Esophagus muscularis mucosa (tissue), 4 donors: Measurements from ENCODE around the gene ZBED1. TPM values are rescaled to one million over a fixed set of nuclear protein-coding genes. Genes with fewer than 3 reads are reported as not detected.
"Not testable (repeated sequence)": the region's sequence is repeated elsewhere in the genome, so short reads cannot be mapped to it uniquely, and the experiment has no call there.

Experiments used
- DNase-seq: peaks from one replicate; pipeline ENCODE4 v3.0.0-alpha.2; 2017; ENCODE audit errors: extremely low spot score
- H3K27ac ChIP-seq, 4 donors: fragments of 200-600 bp; sonication (generic); replicated peaks in 1 of 4; 1 replicate in 3 of 4; 2 replicates in 1 of 4; pipeline ENCODE4 v1.5.1; 2016 to 2019; ENCODE audit warnings: mild to moderate bottlenecking in 1 of 4
- H3K27me3 ChIP-seq, 4 donors: fragments of 200-600 bp; sonication (generic); one replicate each; pipeline versions ENCODE4 v1.5.1 to v1.6.0; 2016 to 2019
- H3K36me3 ChIP-seq, 4 donors: fragments of 200-600 bp; sonication (generic); one replicate each; pipeline ENCODE4 v1.5.1; 2016 to 2019
- H3K4me1 ChIP-seq, 4 donors: fragments of 200-600 bp; sonication (generic); one replicate each; pipeline ENCODE4 v1.5.1; 2016 to 2019
- H3K4me3 ChIP-seq, 4 donors: fragments of 200-600 bp; sonication (generic); 1 replicate in 2 of 4; 2 replicates in 2 of 4; pipeline ENCODE4 v1.5.1; 2016 to 2019; ENCODE audit warnings: mild to moderate bottlenecking in 4 of 4, moderate library complexity in 1 of 4
- H3K9me3 ChIP-seq, 4 donors: fragments of 200-600 bp; sonication (generic); 1 replicate in 3 of 4; 2 replicates in 1 of 4; pipeline ENCODE4 v1.5.1; 2016 to 2019
- CTCF ChIP-seq, 3 experiments: fragments of 200-600 bp in 2 of 3; fragments of 450-650 bp in 1 of 3; sonication (generic) in 2 of 3; IDR thresholded peaks; one replicate each; pipeline ENCODE4 v1.5.1; 2017 to 2019; ENCODE audit warnings: antibody characterized with exemption in 3 of 3, mild to moderate bottlenecking in 2 of 3, moderate library complexity in 1 of 3
- EP300 ChIP-seq: sonication (generic); formaldehyde crosslinking; IDR thresholded peaks from one replicate; pipeline ENCODE4 v1.6.1; 2017; ENCODE audit warnings: antibody characterized with exemption
- POLR2A ChIP-seq: fragments of 450-650 bp; IDR thresholded peaks from one replicate; pipeline ENCODE4 v1.6.1; 2017; ENCODE audit warnings: antibody characterized with exemption, moderate library complexity, mild to moderate bottlenecking, low read depth
- POLR2AphosphoS5 ChIP-seq, 2 donors: sonication (generic); formaldehyde crosslinking; IDR thresholded peaks; one replicate each; pipeline ENCODE4 v1.6.1; 2017; ENCODE audit warnings: antibody characterized with exemption in 2 of 2
- WGBS: methylation state at CpG from one replicate; pipeline ENCODE4 v1.1.5; 2018; 5-methylcytosine and 5-hydroxymethylcytosine counted together
- intact Hi-C: fragments of 100-400 bp; cut with DNase I; formaldehyde crosslinking; loops from one replicate; pipeline ENCODE4 v1.15.1; 2023
- total RNA-seq, 4 donors: library from RNA; depleted of rRNA; stranded (reverse); fragments of >200 nt; gene quantifications; one replicate each; pipeline versions ENCODE4 v1.1.0 to v1.2.1, GENCODE V29; 2016

Gene ZBED1
- total RNA-seq, 4 donors from 2014 or later: 32.8 to 44.8 (median 39.5) TPM

DNA sequence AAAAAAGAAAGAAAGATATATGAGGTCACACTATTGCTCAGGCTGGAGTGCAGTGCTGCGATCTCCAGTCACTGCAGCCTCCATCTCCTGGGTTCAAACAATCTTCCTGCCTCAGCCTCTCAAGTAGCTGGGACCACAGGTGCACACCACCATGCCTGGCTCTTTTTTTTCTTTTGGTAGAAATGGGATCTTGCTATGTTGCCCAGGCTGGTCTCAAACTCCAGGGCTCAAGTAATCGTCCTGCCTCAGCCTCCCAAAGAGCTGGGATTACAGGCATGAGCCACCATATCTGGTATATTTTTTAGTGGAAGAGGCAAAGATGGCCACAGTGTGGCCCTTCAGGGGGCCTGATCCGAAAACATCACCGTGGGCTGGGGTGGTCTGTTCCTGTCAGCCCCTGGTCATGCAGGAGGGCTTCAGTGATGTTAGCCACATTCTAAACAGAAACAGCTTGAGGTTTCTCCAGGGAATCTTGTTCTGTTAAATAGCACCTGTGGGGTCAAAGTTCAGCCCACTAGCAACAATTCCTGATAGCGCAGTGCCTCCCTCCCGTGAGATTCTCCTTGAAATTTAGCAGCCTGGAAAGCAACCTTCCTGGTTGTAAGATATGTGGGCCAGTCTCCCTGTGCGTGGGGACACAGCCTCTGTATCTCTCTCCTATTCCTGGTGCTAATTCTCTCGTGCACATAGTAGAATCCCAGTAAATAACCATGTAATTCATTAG, 7.3 kb upstream of the ZBED1 start:
- H3K27ac ChIP-seq: no peak overlapping the region
- H3K4me3 ChIP-seq: no peak overlapping the region
- intact Hi-C loops: loop anchor here (10.0 kb wide), 1 partner anchor 1053 kb away; the partner anchor contains the start of gene ASMTL
- TF ChIP-seq CTCF (IDR thresholded peaks at IDR 0.05) (no peak), POLR2A (no peak), POLR2AphosphoS5 (IDR thresholded peaks at IDR 0.05) (no peak), EP300 (no peak)
- no peaks in the 10 kb centered on the region for H3K27me3 ChIP-seq
- WGBS: 69% methylated on average over 8 of the region's 8 CpGs
- no peak for DNase-seq
- H3K4me1 ChIP-seq: no peaks in the 10 kb centered on the region
- no peaks in the 10 kb centered on the region for H3K36me3 ChIP-seq
- no peaks in the 10 kb centered on the region for H3K9me3 ChIP-seq

- Histone ChIP-seq H3K4me3 (no peak overlapping the region), H3K27ac (no peak overlapping the region), H3K4me1 (no peaks in the 10 kb centered on the region), H3K27me3 (no peaks in the 10 kb centered on the region), H3K36me3 (no peaks in the 10 kb centered on the region), H3K9me3 (no peaks in the 10 kb centered on the region)
- WGBS: 86% methylated on average over 3 of the region's 3 CpGs
- intact Hi-C loops: loop anchor here (10.0 kb wide), 1 partner anchor 1052 kb away; the partner anchor contains the start of gene ASMTL
- DNase-seq: no peak
- TF ChIP-seq EP300: no peak
- TF ChIP-seq POLR2A: no peak
- TF ChIP-seq CTCF (IDR thresholded peaks at IDR 0.05): no peak
- no peak for TF ChIP-seq POLR2AphosphoS5 (IDR thresholded peaks at IDR 0.05)
Observed at GRCh38 chrX:2507196-2507595, 6.4 kb upstream of the ZBED1 start.

- not testable (repeated sequence) for H3K36me3 ChIP-seq, H3K9me3 ChIP-seq, H3K27ac ChIP-seq, DNase-seq, H3K27me3 ChIP-seq, H3K4me3 ChIP-seq, H3K4me1 ChIP-seq
- intact Hi-C loops: loop anchor here (10.0 kb wide), 1 partner anchor 1051 kb away; the partner anchor contains the start of gene ASMTL
- 96% methylated on average over 8 of the region's 8 CpGs for WGBS
Observed at GRCh38 chrX:2505341-2505740, 4.6 kb upstream of the ZBED1 start.

GRCh38 chrX:2504706-2505332, 4.0 kb upstream of the ZBED1 start:
- Histone ChIP-seq H3K27me3 (no peaks in the 10 kb centered on the region), H3K4me3 (no peak overlapping the region), H3K4me1 (peaks cover 0 to 13% (median 8%) of the 10 kb centered on the region in 4 donors), H3K36me3 (no peaks in the 10 kb centered on the region), H3K27ac (no peak overlapping the region), H3K9me3 (no peaks in the 10 kb centered on the region)
- TF ChIP-seq EP300: no peak
- no peak for TF ChIP-seq POLR2A
- TF ChIP-seq POLR2AphosphoS5 (IDR thresholded peaks at IDR 0.05): no peak
- no peak for TF ChIP-seq CTCF (IDR thresholded peaks at IDR 0.05)
- intact Hi-C loops: loop anchor here (5.0 to 10.0 kb wide), 2 partner anchors 178 to 1050 kb away; partner anchors contain the start of gene ASMTL
- DNase-seq: no peak
- WGBS: 79% methylated on average over 5 of the region's 7 CpGs

DNA sequence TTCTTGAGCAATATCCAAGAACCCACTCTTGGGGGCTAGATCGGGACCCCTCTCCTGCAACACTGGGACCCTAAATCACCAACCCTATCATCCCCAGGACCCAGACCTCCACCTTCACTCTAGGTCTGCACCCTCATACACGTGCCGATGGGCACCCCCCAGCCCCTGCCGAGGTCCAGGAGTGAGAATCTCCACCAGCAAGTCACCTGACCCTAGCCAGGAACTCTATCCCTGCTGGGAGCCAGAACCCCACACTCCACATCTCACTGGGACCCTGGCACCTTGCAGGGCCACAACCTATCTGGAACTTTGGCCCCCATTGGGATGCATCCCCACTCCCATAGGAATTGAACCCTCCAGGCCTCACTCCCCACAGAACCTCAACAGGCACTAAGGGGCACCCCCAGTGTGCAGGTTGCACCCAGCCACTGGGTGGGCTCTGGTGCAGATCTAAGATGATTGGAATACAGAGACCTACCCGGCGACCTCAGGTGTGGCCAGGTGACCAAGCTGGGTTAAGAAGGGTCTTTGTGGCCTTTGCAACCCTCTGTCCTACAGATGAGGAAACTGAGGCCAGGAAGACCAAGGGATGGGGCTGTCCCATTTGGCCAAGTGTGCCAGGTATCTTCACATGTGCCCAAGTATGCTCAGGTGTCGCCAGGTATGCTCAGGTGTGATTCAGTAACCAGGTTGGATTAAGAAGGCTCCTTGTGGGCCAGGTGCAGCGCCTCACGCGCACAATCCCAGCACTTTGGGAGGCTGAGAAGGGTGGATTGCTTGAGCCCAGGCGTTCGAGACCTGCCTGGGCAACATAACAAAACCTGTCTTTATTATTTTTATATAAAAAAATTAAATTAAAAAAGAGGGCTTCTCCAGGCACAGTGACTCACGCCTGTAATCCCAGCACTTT, 3.1 kb upstream of the ZBED1 start:
- Histone ChIP-seq H3K4me1 (peaks cover 8 to 23% (median 18%) of the 10 kb centered on the region in 4 donors), H3K4me3 (no peak overlapping the region), H3K9me3 (no peaks in the 10 kb centered on the region), H3K27me3 (no peaks in the 10 kb centered on the region), H3K27ac (no peak overlapping the region), H3K36me3 (no peaks in the 10 kb centered on the region)
- DNase-seq: no peak
- intact Hi-C loops: loop anchor here (5.0 to 10.0 kb wide), 2 partner anchors 177 to 1049 kb away; partner anchors contain the start of gene ASMTL
- TF ChIP-seq POLR2AphosphoS5 (IDR thresholded peaks at IDR 0.05) (no peak), EP300 (no peak), CTCF (IDR thresholded peaks at IDR 0.05) (no peak), POLR2A (no peak)
- 94% methylated on average over 10 of the region's 13 CpGs for WGBS
